SK-N-SH (cell line): Measurements from ENCODE around the gene TNFRSF4. TPM values are rescaled to one million over a fixed set of nuclear protein-coding genes. Genes with fewer than 3 reads are reported as not detected.

Experiments used
- CTCF ChIA-PET: fragments of 300-600, 350-600 bp; formaldehyde crosslinking; extraction: SDS; loops from one replicate; lab custom pipeline; 2021; lab: Yijun Ruan, JAX
- POLR2A ChIA-PET: fragments of 350-600 bp; sonication (Branson Sonifier 250); formaldehyde crosslinking; extraction: SDS; loops from one replicate; lab custom pipeline; 2020; ENCODE audit warnings: antibody characterized with exemption, inconsistent platforms; lab: Yijun Ruan, JAX
- DNase-seq: peaks from one replicate; pipeline ENCODE4 v3.0.0; 2012
- H2AFZ ChIP-seq: fragments of 200-600 bp; sonication (generic); 2 replicates; pipeline ENCODE4 v1.8.1; 2016; ENCODE audit warnings: antibody characterized with exemption, mild to moderate bottlenecking, low read depth
- H3F3A ChIP-seq: fragments of 200-600 bp; sonication (generic); replicated peaks from 2 replicates; pipeline ENCODE3; 2016; ENCODE audit warnings: antibody characterized with exemption, mild to moderate bottlenecking; ENCODE audit not compliant: insufficient read depth
- H3K27ac ChIP-seq, 2 experiments: fragments of 200-500 bp in 1 of 2; fragments of 200-600 bp in 1 of 2; sonication (Bioruptor generic) in 1 of 2; sonication (generic), shearing (Covaris generic) in 1 of 2; 2 replicates each; pipeline versions ENCODE4 v1.5.1 to v1.6.1; 2014 to 2016; ENCODE audit warnings: low read depth in 2 of 2, inconsistent platforms in 1 of 2, low read length in 1 of 2, mild to moderate bottlenecking in 1 of 2, mixed read lengths in 1 of 2
- H3K27me3 ChIP-seq: fragments of 200-600 bp; sonication (generic), shearing (Covaris generic); 2 replicates; pipeline ENCODE4 v1.6.1; 2016; ENCODE audit warnings: mixed run types; ENCODE audit not compliant: insufficient read depth
- H3K36me3 ChIP-seq, 2 experiments: fragments of 200-500 bp in 1 of 2; fragments of 200-600 bp in 1 of 2; sonication (Bioruptor generic) in 1 of 2; sonication (generic) in 1 of 2; replicated peaks in 1 of 2; 2 replicates each; pipeline versions ENCODE3 to v1.5.1; 2014 to 2016; ENCODE audit warnings: low read length in 1 of 2, mild to moderate bottlenecking in 1 of 2; ENCODE audit not compliant: insufficient read depth in 2 of 2, control insufficient read depth in 1 of 2
- H3K4me1 ChIP-seq, 2 experiments: fragments of 200-500 bp in 1 of 2; fragments of 200-600 bp in 1 of 2; sonication (Bioruptor generic) in 1 of 2; sonication (generic), shearing (Covaris generic) in 1 of 2; 2 replicates each; pipeline versions ENCODE4 v1.5.1 to v1.6.1; 2014 to 2016; ENCODE audit warnings: low read depth in 1 of 2, low read length in 1 of 2, mixed run types in 1 of 2; ENCODE audit not compliant: insufficient read depth in 2 of 2, control insufficient read depth in 1 of 2
- H3K4me2 ChIP-seq: fragments of 200-600 bp; sonication (generic), shearing (Covaris generic); 2 replicates; pipeline ENCODE4 v1.6.1; 2017; ENCODE audit warnings: mixed run types
- H3K4me3 ChIP-seq, 2 experiments: fragments of 200-500 bp in 1 of 2; fragments of 200-600 bp in 1 of 2; sonication (Bioruptor generic) in 1 of 2; sonication (generic), shearing (Covaris generic) in 1 of 2; 2 replicates each; pipeline versions ENCODE4 v1.5.1 to v1.8.1; 2014 to 2016; ENCODE audit warnings: low read depth in 2 of 2, inconsistent platforms in 1 of 2, low read length in 1 of 2, mild to moderate bottlenecking in 1 of 2, mixed read lengths in 1 of 2, moderate library complexity in 1 of 2
- H3K79me2 ChIP-seq: fragments of 200-600 bp; sonication (generic); 2 replicates; pipeline ENCODE4 v1.8.1; 2017; ENCODE audit warnings: mild to moderate bottlenecking; ENCODE audit not compliant: insufficient read depth
- H3K9ac ChIP-seq: fragments of 200-600 bp; sonication (generic); 2 replicates; pipeline ENCODE4 v1.6.1; 2017; ENCODE audit warnings: mixed run types
- H3K9me2 ChIP-seq: fragments of 200-600 bp; sonication (generic); 2 replicates; pipeline ENCODE4 v1.6.1; 2017; ENCODE audit warnings: mixed run types
- H3K9me3 ChIP-seq: fragments of 200-600 bp; sonication (generic); 2 replicates; pipeline ENCODE4 v1.6.1; 2017; ENCODE audit warnings: mixed run types, mild to moderate bottlenecking, moderate library complexity
- H4K20me1 ChIP-seq: fragments of 200-600 bp; sonication (generic); 2 replicates; pipeline ENCODE4 v1.6.1; 2017; ENCODE audit warnings: mild to moderate bottlenecking, mixed run types; ENCODE audit not compliant: insufficient read depth
- CHD2 ChIP-seq: fragments of 150-350 bp; IDR thresholded peaks from 2 replicates; pipeline ENCODE4 v1.6.1; 2018; ENCODE audit warnings: low read length; ENCODE audit not compliant: partially characterized antibody
- CTCF ChIP-seq: fragments of 200-600 bp; sonication (generic); IDR thresholded peaks from 2 replicates; pipeline ENCODE4 v1.6.1; 2017; ENCODE audit warnings: antibody characterized with exemption, mild to moderate bottlenecking, moderate library complexity
- ELF1 ChIP-seq: IDR thresholded peaks from 2 replicates; pipeline ENCODE4 v1.4.0; 2012
- EZH2phosphoT487 ChIP-seq: fragments of 200-600 bp; sonication (generic); IDR thresholded peaks from 2 replicates; pipeline ENCODE4 v1.6.1; 2017; ENCODE audit warnings: low read depth, mixed run types, mild to moderate bottlenecking, antibody characterized with exemption, moderate library complexity, borderline replicate concordance
- FOXM1 ChIP-seq: IDR thresholded peaks from 2 replicates; pipeline ENCODE4 v1.4.0; 2012; ENCODE audit warnings: low read depth, mild to moderate bottlenecking
- GATA2 ChIP-seq: sonication (generic); formaldehyde crosslinking; IDR thresholded peaks from 2 replicates; pipeline ENCODE4 v1.5.0; 2020; ENCODE audit warnings: mild to moderate bottlenecking, missing genetic modification reagents
- JUND ChIP-seq: IDR thresholded peaks from 2 replicates; pipeline ENCODE4 v1.4.0; 2012
- MXI1 ChIP-seq: IDR thresholded peaks from 2 replicates; pipeline ENCODE4 v1.6.1; 2012; ENCODE audit warnings: mild to moderate bottlenecking, low read depth, low read length, improper control_type of control experiment
- NFIC ChIP-seq: IDR thresholded peaks from 2 replicates; pipeline ENCODE4 v1.4.0; 2012; ENCODE audit warnings: borderline replicate concordance
- PBX3 ChIP-seq: IDR thresholded peaks from 2 replicates; pipeline ENCODE4; 2012
- RCOR1 ChIP-seq: fragments of 150-350 bp; IDR thresholded peaks from 2 replicates; pipeline ENCODE4 v1.6.1; 2017; ENCODE audit warnings: antibody characterized with exemption, low read length
- RFX5 ChIP-seq: IDR thresholded peaks from 2 replicates; pipeline ENCODE4 v1.6.1; 2012; ENCODE audit warnings: mild to moderate bottlenecking, improper control_type of control experiment, low read length
- TEAD4 ChIP-seq: IDR thresholded peaks from 2 replicates; pipeline ENCODE4 v1.4.0; 2012; ENCODE audit warnings: mild to moderate bottlenecking, borderline replicate concordance; ENCODE audit not compliant: insufficient read depth
- USF1 ChIP-seq: IDR thresholded peaks from 2 replicates; pipeline ENCODE4 v1.4.0; 2012; ENCODE audit warnings: low read depth, borderline replicate concordance
- ZBTB33 ChIP-seq: IDR thresholded peaks from 2 replicates; pipeline ENCODE4 v1.4.0; 2012; ENCODE audit warnings: low read depth, borderline replicate concordance
- WGBS: methylation state at CpG from one replicate; pipeline ENCODE4 v1.1.6; 2017; ENCODE audit warnings: low lambda C conversion rate; 5-methylcytosine and 5-hydroxymethylcytosine counted together
- polyA plus RNA-seq, 3 experiments: library from polyadenylated mRNA; depleted of rRNA; stranded (reverse); fragments of >200 nt; gene quantifications; 2 replicates each; pipeline ENCODE4 v1.2.3, GENCODE V29; 2012

The TNFRSF4 gene
- polyA plus RNA-seq, 1 of the 3 experiments (the other 2 are of a cell fraction), result not detected

- CTCF ChIA-PET, result no interaction called here
Observed at GRCh38 chr1:1164361-1164700, 49.6 kb downstream of the TNFRSF4 start.

More at GRCh38 chr1:1164361-1164700, 49.6 kb downstream of the TNFRSF4 start:
- no peak for DNase-seq
- WGBS, result 81% methylated on average over 8 of the region's 26 CpGs
- H3K27ac ChIP-seq, result no peak overlapping the region
- H3F3A ChIP-seq, result no peaks in the 10 kb centered on the region
- no peaks in the 10 kb centered on the region for H4K20me1 ChIP-seq
- POLR2A ChIA-PET, result no interaction called here
- no peaks in the 10 kb centered on the region for H3K9me3 ChIP-seq
- no peak overlapping the region for H3K4me2 ChIP-seq
- no peak overlapping the region for H3K4me3 ChIP-seq
- no peaks in the 10 kb centered on the region for H3K36me3 ChIP-seq
- no peaks in the 10 kb centered on the region for H3K79me2 ChIP-seq
- TF ChIP-seq PBX3, result no peak
- no peak for TF ChIP-seq RCOR1
- no peak for TF ChIP-seq ZBTB33
- TF ChIP-seq RFX5, result no peak
- TF ChIP-seq NFIC, result no peak
- no peak for TF ChIP-seq GATA2
- no peak for TF ChIP-seq CTCF
- TF ChIP-seq EZH2phosphoT487, result no peak
- no peak for TF ChIP-seq ELF1
- TF ChIP-seq CHD2, result no peak
- no peak for TF ChIP-seq FOXM1
- no peak for TF ChIP-seq MXI1
- TF ChIP-seq USF1, result no peak
- TF ChIP-seq JUND, result no peak
- no peak for TF ChIP-seq TEAD4
- H2AFZ ChIP-seq, result no peak overlapping the region
- H3K9me2 ChIP-seq, result no peaks in the 10 kb centered on the region
- no peaks in the 10 kb centered on the region for H3K4me1 ChIP-seq
- no peak overlapping the region for H3K9ac ChIP-seq
- H3K27me3 ChIP-seq, result no peaks in the 10 kb centered on the region
